Measurements from ENCODE around the gene ACOT7. TPM values are rescaled to one million over a fixed set of nuclear protein-coding genes. Genes with fewer than 3 reads are reported as not detected.

ACOT7 gene
- total RNA-seq, 1 experiment from 2014 or later, result 120 TPM

GRCh38 chr1:6287029-6287428 lies 106.5 kb downstream of the ACOT7 start:
- Histone ChIP-seq H3K27me3 (ENCODE audit: control insufficient read depth, insufficient read depth, low read length) (no peaks in the 10 kb centered on the region), H3K4me3 (ENCODE audit: low read depth in 2 of 2, low read length in 2 of 2) (no peak overlapping the region), H3K9me3 (ENCODE audit: control insufficient read depth, insufficient read depth, low read depth, low read length) (no peaks in the 10 kb centered on the region), H3K27ac (ENCODE audit: low read length) (no peak overlapping the region), H3K4me1 (ENCODE audit: control insufficient read depth, insufficient read depth, low read length) (no peaks in the 10 kb centered on the region), H3K36me3 (ENCODE audit: control insufficient read depth, insufficient read depth, low read length) (no peaks in the 10 kb centered on the region)
- TF ChIP-seq REST (IDR thresholded peaks at IDR 0.05; ENCODE audit: insufficient read depth in 1 of 2, low read depth in 2 of 2, low read length in 1 of 2) (no peak), TCF7L2 (IDR thresholded peaks at IDR 0.05; ENCODE audit: low read depth, low read length) (no peak), SIN3A (IDR thresholded peaks at IDR 0.05; ENCODE audit: borderline replicate concordance, insufficient read depth, low read depth, low read length) (no peak), POLR2AphosphoS5 (IDR thresholded peaks at IDR 0.05; ENCODE audit: low read depth, low read length) (no peak)
- DNase-seq (ENCODE audit: low read depth, low spot score), result no peak
- in situ Hi-C loops (cut with HindIII; ENCODE audit: low pct_unique_long_range_greater_than_20kb, low sequenced_read_pairs) (no loop called here), intact Hi-C loops (cut with micrococcal nuclease; ENCODE audit: unreplicated experiment) (no loop called here)
- ChIA-PET CTCF (no interaction called here), POLR2A (no interaction called here)
- ATAC-seq, result no peak
- no TSS peak for BruUV-seq (replicated peaks)

- in situ Hi-C loops (cut with HindIII; ENCODE audit: low pct_unique_long_range_greater_than_20kb, low sequenced_read_pairs), result no loop called here
- TF ChIP-seq CTCF (IDR thresholded peaks at IDR 0.05), result no peak
- no peak for TF ChIP-seq POLR2AphosphoS5 (IDR thresholded peaks at IDR 0.05; ENCODE audit: low read depth, low read length)
- no peak for TF ChIP-seq REST (IDR thresholded peaks at IDR 0.05; ENCODE audit: insufficient read depth in 1 of 2, low read depth in 2 of 2, low read length in 1 of 2)
- no peak for TF ChIP-seq TCF7L2 (IDR thresholded peaks at IDR 0.05; ENCODE audit: low read depth, low read length)
- no peak for TF ChIP-seq SIN3A (IDR thresholded peaks at IDR 0.05; ENCODE audit: borderline replicate concordance, insufficient read depth, low read depth, low read length)
- Histone ChIP-seq H3K36me3 (ENCODE audit: control insufficient read depth, insufficient read depth, low read length) (no peaks in the 10 kb centered on the region), H3K27me3 (ENCODE audit: control insufficient read depth, insufficient read depth, low read length) (no peaks in the 10 kb centered on the region), H3K9me3 (ENCODE audit: control insufficient read depth, insufficient read depth, low read depth, low read length) (no peaks in the 10 kb centered on the region), H3K4me3 (ENCODE audit: low read depth in 2 of 2, low read length in 2 of 2) (no peak overlapping the region), H3K4me1 (ENCODE audit: control insufficient read depth, insufficient read depth, low read length) (no peaks in the 10 kb centered on the region), H3K27ac (ENCODE audit: low read length) (no peak overlapping the region)
- intact Hi-C loops (cut with micrococcal nuclease; ENCODE audit: unreplicated experiment), result no loop called here
- no peak for DNase-seq (ENCODE audit: low read depth, low spot score)
- ChIA-PET POLR2A (no interaction called here), CTCF (no interaction called here)
- BruUV-seq (replicated peaks), result no TSS peak
- ATAC-seq, result no peak
Observed at GRCh38 chr1:6286266-6286665, 107.3 kb downstream of the ACOT7 start.

All from Panc1 (cell line).